ENCODE data around the gene IKZF2.

IKZF2 gene

GRCh38 chr2:213151437-213152064 lies at the start of gene IKZF2:
TSS of gene IKZF2 (minus strand) at chr2:213151612. CDS start at chr2:213148629, 2,983 bp downstream.
- peak; percentile 87 for DNase-seq

- DNase-seq = no peak
Measured at GRCh38 chr2:213199871-213200270, 48.5 kb upstream of the IKZF2 start.

DNA sequence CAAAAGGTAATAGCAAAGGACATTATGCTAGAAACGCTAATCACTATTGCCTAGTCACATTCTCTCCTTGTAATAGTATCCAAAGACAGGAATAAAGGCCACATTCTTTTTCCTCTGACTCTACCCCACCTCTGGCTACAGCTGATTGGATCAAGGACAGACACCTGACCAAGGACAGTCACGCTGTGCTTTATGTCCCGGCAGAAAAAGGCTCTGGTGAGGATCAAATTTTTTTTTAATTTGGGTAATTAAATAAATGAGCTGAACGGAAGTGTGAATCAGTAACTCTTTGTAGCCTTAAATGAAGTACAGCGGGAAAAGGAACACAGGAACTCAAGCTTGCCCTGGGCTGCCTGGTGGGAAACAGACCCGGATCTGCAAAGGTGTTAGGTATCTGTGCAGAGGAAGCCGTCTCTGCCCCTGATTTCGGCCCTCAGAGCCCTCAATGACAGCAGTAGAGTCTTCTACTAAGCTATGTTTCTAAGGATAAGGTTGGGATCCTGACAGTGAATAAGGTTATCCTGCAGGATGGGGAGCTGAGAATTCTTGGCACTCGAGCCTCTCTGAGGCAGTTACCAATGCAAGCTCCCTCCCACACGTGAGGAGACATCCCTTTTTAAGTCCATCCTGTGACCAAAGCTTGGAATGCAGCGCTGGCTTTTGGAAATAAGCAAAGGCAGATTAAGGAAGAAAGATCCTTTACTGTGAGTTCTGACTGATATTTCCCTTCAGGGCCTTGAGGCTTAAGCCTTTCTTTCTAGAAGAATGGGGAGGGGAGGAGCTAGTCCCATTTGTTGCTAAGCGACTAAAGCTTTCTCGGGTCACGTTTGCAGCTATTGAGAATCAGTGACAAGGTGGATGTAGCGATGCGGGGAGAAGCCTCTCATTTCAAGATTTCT lies 37.8 kb upstream of the IKZF2 start:
- no peak for DNase-seq

- DNase-seq = no peak
Measured at GRCh38 chr2:213188533-213188867, 37.1 kb upstream of the IKZF2 start.

DNA sequence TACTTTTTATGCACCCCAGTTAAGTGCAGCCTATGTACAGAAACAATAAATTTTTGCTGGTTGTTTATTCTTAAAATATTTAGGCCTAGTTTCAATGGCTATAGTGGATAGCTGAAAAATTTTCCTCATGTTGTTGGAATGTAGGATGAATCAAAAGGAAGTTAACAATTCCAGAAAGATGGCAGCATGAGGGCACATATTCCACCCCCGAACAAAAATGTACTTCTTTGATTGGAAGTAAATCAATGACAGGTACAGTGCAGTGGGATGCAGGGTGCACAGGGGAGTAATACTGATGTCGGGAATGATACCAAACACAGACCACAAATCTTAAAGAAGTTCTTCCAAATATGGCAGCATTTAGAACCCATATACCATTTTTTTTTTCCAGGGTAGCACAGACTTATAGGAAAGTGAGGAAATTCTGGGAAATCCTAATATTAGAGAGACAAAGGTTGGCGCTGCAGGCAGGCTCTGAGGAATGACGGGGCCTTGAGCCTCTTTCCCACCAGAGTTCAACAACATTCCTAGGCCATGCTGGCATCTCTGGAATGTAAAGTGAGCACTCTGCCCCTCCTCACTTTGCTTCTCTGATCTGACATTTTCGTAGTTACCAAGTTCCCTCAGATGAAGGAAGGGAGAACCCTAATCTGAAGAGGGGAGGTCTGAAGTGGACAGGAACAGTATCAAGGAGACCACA lies 36.6 kb upstream of the IKZF2 start:
- DNase-seq = no peak

GRCh38 chr2:213187386-213187785 lies 36.0 kb upstream of the IKZF2 start:
- DNase-seq = no peak

- DNase-seq = no peak
Measured at GRCh38 chr2:213185147-213185822, 33.9 kb upstream of the IKZF2 start.

- DNase-seq = no peak
Measured at GRCh38 chr2:213181712-213182111, 30.3 kb upstream of the IKZF2 start.

DNA sequence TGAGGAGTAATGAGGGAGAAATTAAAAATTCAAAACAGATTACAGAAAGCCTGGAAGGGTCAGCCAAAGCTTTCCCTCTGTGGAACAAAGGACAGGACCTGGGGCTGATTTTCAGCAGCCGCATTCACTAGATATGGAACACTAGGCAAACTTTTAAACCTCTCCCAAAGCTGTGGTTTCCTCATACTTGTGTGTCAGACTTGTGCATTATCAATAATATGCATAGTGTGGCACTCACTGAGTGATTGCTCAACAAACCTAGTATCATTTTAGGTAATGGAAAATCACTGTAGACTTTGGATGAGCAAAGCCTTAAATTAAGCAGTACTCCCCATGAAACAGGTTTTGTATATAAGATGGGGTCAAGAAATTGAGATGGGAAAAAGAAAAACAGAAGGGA lies 26.3 kb upstream of the IKZF2 start:
- DNase-seq = no peak

DNA sequence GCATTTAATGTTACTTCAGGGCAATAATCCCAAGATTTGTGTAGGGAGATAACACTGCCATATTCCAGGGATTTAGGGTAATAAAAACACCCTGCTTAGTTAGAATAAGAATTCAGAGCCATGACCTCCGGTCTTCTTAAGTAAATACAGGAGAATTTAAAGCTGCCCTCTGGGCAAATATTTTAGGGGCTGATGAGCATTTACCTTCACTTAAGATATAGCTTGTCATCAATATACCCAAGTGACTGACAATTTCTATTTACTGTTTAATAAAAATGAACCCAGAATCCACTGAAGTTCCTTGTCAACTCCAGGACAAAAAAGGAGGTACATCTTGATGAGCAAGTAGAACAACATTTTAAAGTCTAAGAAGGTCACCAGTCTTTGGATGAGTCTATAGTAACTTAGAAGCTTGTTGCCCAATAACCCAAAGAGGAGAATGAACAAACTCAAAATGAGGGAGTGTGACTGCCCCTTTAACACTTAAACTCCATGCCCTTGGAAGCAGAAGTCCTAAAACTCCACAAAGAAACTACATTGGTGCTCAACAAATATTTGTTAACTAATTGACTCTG lies 24.3 kb upstream of the IKZF2 start:
- DNase-seq = no peak

- DNase-seq = no peak
Measured at GRCh38 chr2:213172641-213173040, 21.2 kb upstream of the IKZF2 start.

GRCh38 chr2:213171147-213171546 lies 19.7 kb upstream of the IKZF2 start:
- no peak for DNase-seq

- DNase-seq = no peak
Measured at GRCh38 chr2:213167271-213167930, 16.0 kb upstream of the IKZF2 start.

DNA sequence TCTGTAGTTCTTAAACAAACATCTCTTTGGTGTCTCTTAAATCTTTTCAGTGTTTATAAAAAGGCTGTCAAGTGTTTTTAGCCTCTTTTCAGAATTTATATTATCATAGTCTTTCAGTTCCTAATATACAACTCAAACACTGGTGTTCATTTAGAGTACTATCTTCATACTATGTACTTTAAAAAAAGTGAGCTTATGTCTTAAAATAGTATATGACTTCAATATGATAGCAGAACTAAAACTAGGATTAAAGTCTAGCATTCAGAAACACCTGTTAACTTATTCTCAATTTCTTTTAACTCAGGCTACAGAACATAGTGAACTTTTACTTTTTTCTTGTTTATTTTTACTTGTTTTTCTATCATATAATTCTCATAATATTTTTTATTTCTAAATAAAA lies 14.7 kb upstream of the IKZF2 start:
- no peak for DNase-seq

- DNase-seq = no peak
Measured at GRCh38 chr2:213164263-213164662, 12.9 kb upstream of the IKZF2 start.

DNA sequence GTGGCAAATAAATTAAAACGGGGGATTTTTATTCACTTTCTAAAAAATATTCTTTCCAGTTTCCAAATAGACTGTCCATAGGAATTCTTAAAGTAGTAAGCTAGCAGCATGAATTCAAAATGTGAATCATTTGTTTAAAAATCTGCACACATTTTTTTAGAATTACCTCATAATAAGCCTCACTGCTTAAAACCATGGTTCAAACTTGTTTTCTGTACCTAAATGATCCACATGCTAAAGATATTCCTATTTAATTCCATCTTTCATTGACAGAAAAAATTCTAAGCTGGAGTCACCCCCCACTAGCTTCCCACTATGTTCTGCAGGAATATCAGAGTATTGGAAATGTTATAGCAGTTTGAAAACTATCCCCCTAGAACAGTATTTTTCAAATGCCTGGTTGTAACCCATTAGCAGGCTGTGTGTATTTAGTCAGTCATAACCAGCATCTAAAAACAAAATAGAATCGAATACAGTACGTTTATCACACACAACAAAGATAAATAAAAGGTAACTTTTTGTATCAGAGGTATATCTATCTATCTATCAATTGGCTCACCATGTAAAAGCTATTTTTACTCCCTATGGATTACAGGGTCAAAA lies 11.2 kb upstream of the IKZF2 start:
- no peak for DNase-seq

GRCh38 chr2:213161759-213162515 lies 10.5 kb upstream of the IKZF2 start:
- DNase-seq = no peak

DNA sequence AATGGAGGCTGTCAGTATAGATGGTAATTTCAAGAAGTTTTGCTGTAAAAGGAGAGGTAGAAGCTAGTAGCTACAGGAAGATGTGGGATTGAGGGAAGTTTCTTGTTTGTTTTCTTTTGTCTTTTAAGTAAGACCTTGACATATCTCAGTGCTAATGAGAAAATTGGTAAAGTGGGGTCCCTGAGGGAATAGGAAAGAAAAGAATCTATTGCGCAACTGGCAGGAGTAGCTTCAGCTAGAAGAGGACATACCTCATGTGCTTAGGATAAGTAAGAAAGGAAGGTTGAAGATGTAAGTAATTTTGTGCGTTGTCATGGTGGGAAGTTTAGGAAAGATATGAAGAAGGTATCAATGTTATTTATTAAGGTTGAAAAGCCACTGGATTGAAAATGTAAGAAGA lies 8.4 kb upstream of the IKZF2 start:
- DNase-seq = no peak

- no peak for DNase-seq
Measured at GRCh38 chr2:213157242-213157641, 5.8 kb upstream of the IKZF2 start.

DNA sequence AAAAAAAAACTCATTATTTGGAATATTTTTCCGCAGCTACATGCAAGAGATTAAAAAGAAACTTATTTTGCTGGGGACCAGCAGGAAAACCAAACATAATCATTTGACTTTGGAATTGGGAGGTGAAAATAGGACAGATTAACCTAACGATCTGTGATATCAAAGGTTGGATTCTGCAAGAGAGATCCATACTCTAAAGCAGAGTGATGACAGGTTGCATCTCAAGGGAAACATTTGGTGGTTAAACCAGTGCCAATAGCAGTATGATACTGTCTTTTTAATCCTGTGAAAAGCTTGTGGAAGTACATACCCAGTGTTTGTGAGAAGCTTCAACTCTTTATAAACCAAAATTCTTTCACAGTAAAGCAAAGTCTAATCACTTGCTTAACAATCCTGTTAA lies 5.3 kb upstream of the IKZF2 start:
- DNase-seq = no peak

DNA sequence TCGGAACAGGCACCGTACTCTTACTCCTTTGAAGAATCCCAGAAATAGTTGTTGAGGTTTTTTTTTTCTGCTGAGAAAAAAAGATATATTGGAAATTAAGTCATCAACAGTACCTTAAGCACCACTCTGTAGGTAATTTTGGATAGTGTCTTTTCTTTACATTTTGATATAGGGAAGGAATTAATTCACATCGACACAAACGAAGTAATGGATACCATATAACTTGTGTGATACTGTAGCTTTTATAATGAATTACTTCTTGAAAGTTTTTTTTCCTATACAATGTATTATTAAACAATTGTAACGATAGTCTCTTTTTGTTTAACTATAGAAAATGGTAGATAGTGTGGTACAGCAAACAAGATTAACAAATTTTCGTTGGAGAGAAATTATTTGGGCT lies 1.5 kb upstream of the IKZF2 start:
- DNase-seq = no peak

Data from DMS 273 treated with DMSO at 0.1 percent for 48 hours (cell line).